ENCODE measurements around the gene BTBD1. TPM values are rescaled to one million over a fixed set of nuclear protein-coding genes. Genes with fewer than 3 reads are reported as not detected.
A peak's percentile ranks its signal among the peaks of the same experiment; 100 is the strongest.
"Not testable (repeated sequence)": the region's sequence is repeated elsewhere in the genome, so short reads cannot be mapped to it uniquely, and the experiment has no call there.

BTBD1 gene
- polyA plus RNA-seq, 1 donor from 2014 or later = 49.7 TPM

- peaks cover 0 to 17% (median 9%) of the 10 kb centered on the region in 3 donors for H3K4me1 Mint-ChIP-seq
- H3K36me3 Mint-ChIP-seq = no peaks in the 10 kb centered on the region
- H3K27ac Mint-ChIP-seq = peak within 1 kb of the TSS in 1 of 3 donors; percentile 28
- H3K9me3 Mint-ChIP-seq = peaks cover 0 to 2% (median 0%) of the 10 kb centered on the region in 3 donors
- H3K27me3 Mint-ChIP-seq = peaks cover 33% of the 10 kb centered on the region
- peak within 1 kb of the TSS; percentile 73 to 90 (median 80) for H3K4me3 Mint-ChIP-seq
Observed at GRCh38 chr15:83106994-83107840, 40.2 kb upstream of the BTBD1 start, which contains the start of gene TM6SF1. Gene TM6SF1 (plus strand): TSS chr15:83107645. CDS start chr15:83107681, 36 bp downstream.

DNA sequence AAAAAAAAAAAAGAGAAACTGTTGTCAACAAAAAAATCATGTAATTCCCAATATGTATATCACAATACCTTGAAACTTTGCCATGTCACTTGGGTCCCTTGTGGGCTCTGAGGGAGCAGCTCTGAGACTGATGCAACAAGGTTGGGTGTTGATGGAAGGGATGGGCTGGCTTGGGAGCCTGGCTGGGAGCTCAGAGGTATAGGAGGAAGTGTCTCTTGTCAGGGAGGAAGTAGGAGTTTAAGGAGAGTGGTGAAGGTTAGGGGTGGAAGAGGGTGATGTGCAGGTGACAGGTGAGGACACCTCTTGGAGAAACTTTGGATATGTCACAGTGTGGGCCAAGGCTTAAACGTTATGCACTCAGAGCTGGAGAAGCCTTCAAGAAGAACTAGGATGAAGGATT is 38.4 kb upstream of the BTBD1 start:
- Mint-ChIP-seq H3K4me3 (peak overlapping the region in 2 of 4 donors; percentile 9 to 51), H3K9me3 (peaks cover 0 to 2% (median 0%) of the 10 kb centered on the region in 3 donors), H3K36me3 (peaks cover 1% of the 10 kb centered on the region), H3K27me3 (peaks cover 36% of the 10 kb centered on the region), H3K4me1 (peaks cover 5 to 17% (median 9%) of the 10 kb centered on the region in 3 donors), H3K27ac (no peak overlapping the region)

DNA sequence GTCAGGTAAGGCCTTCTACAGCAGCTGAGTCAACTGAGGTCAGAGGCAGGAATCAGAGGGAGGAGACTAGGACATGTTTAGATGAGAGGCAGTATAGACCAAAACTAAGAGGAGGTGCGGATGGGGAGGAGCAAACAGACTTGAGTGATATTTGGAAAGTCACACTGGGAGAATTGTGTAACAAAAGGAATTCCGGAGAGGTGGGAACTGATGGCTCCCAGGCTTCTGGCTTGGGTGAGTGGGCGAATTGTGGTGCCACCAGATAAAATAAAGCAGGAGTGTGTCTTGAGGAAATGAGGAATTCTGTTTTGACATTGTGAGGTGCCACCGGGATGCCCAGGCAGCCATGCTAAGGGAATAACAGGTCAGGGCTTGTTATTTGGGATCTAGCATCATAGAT is 37.1 kb upstream of the BTBD1 start:
- peaks cover 0 to 3% (median 0%) of the 10 kb centered on the region in 3 donors for H3K9me3 Mint-ChIP-seq
- peaks cover 1% of the 10 kb centered on the region for H3K36me3 Mint-ChIP-seq
- H3K27me3 Mint-ChIP-seq = peaks cover 36% of the 10 kb centered on the region
- peak overlapping the region in 1 of 4 donors; percentile 33 for H3K4me3 Mint-ChIP-seq
- no peak overlapping the region for H3K27ac Mint-ChIP-seq
- peaks cover 5 to 14% (median 5%) of the 10 kb centered on the region in 3 donors for H3K4me1 Mint-ChIP-seq

DNA sequence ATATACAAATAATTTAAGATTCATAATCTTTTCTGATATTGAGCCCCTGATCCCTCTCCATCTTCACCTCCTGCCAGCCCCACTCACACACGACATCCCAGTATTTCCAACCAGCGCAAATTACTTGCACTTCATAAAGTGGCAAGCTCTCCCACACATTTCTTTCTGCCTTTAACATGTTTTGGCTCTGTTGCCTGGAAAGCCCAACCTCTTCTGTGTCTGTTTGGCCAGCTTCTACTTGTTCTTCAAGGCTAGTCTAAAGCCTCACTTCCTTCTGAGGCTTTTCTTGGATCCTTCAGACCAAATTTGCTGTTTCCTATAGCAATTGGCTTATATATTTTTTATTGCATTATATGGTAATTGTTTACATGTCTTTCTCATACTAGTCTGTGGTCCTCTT is 35.3 kb upstream of the BTBD1 start:
- Mint-ChIP-seq H3K9me3 (peaks cover 0 to 4% (median 0%) of the 10 kb centered on the region in 3 donors), H3K4me1 (peaks cover 0 to 5% (median 2%) of the 10 kb centered on the region in 3 donors), H3K4me3 (no peak overlapping the region), H3K27ac (no peak overlapping the region), H3K36me3 (peaks cover 3% of the 10 kb centered on the region), H3K27me3 (peaks cover 25% of the 10 kb centered on the region)

DNA sequence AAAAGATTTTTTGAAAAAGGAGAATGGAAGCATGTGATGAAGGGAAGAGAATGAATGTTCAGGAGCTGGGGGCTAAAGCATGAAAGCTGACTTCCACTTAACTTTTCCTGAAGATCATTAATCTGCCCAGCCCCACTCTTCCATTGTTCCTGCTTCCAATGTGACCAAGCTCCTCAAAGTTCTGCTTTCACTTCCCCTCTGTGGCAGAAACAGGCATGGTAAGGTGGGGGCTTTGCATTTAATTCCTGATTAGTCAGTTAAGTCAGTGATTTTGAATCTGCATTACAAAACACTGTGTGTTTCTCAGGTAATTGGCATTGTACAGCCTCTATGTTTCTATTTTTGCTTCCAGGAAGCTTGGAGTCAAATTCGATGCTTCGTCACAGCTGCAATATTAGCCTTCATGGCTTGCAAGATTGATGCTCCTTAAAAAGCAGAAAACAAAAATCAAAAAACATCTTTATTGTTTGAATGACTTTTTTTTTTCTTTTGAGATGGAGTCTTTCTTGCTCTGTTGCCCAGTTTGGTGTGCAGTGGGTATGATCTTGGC is 33.1 kb upstream of the BTBD1 start:
- Mint-ChIP-seq H3K27ac (no peak overlapping the region), H3K4me1 (peaks cover 0 to 5% (median 0%) of the 10 kb centered on the region in 3 donors), H3K36me3 (peaks cover 3% of the 10 kb centered on the region), H3K4me3 (no peak overlapping the region), H3K27me3 (peaks cover 17% of the 10 kb centered on the region), H3K9me3 (peaks cover 4 to 6% (median 4%) of the 10 kb centered on the region in 3 donors)

- Mint-ChIP-seq H3K36me3 (peaks cover 3% of the 10 kb centered on the region), H3K4me3 (no peak overlapping the region), H3K9me3 (peaks cover 4 to 6% (median 4%) of the 10 kb centered on the region in 3 donors), H3K27me3 (peaks cover 12% of the 10 kb centered on the region), H3K4me1 (peaks cover 0 to 5% (median 0%) of the 10 kb centered on the region in 3 donors), H3K27ac (peak overlapping the region in 1 of 3 donors; percentile 47)
Observed at GRCh38 chr15:83099290-83099689, 32.2 kb upstream of the BTBD1 start.

DNA sequence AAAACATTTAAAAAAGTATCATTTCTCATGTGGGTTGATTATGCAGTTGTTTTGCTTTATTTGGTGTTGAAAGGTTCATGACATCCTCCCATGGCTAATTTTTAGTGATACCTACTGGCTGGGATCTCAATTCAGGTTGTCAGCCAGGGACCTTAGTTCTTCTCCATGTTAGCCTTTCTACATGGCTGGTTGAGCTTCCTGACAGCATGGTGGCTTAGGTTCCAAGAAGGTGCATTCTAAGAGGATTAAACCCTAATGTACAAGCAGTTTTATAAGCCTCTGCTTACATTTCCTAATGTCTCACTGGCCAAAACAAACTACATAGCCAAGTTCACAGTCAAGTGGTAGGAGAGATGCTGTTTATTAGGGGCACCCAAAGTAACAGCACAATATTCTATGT is 31.0 kb upstream of the BTBD1 start:
- Mint-ChIP-seq H3K27ac (no peak overlapping the region), H3K36me3 (peaks cover 3% of the 10 kb centered on the region), H3K27me3 (peaks cover 7% of the 10 kb centered on the region), H3K4me1 (peaks cover 0 to 5% (median 0%) of the 10 kb centered on the region in 3 donors), H3K4me3 (no peak overlapping the region), H3K9me3 (peaks cover 4 to 6% (median 4%) of the 10 kb centered on the region in 3 donors)

DNA sequence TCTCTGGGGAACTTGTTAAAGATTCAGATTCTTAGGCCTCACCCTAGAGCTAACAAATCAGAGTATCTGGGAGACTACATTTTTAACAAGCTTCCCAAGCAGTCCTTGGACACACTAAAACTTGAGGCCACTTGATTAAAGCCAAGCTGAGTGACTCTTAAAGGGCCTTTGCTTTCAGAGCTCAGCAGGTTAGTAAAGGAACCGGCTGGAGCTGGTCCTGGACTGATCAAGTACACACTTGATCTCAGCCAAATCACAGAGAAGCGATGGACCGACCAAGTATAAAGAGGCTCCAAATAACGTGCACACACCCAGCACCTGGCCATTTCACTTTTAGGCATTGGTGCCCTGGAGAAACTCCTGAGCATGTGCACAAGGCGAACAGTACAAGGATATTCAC is 27.5 kb upstream of the BTBD1 start:
- H3K4me1 Mint-ChIP-seq = peaks cover 6 to 7% (median 6%) of the 10 kb centered on the region in 3 donors
- H3K27ac Mint-ChIP-seq = no peak overlapping the region
- H3K36me3 Mint-ChIP-seq = peaks cover 3% of the 10 kb centered on the region
- H3K27me3 Mint-ChIP-seq = peaks cover 1% of the 10 kb centered on the region
- H3K4me3 Mint-ChIP-seq = no peak overlapping the region
- peaks cover 3 to 6% (median 4%) of the 10 kb centered on the region in 3 donors for H3K9me3 Mint-ChIP-seq

DNA sequence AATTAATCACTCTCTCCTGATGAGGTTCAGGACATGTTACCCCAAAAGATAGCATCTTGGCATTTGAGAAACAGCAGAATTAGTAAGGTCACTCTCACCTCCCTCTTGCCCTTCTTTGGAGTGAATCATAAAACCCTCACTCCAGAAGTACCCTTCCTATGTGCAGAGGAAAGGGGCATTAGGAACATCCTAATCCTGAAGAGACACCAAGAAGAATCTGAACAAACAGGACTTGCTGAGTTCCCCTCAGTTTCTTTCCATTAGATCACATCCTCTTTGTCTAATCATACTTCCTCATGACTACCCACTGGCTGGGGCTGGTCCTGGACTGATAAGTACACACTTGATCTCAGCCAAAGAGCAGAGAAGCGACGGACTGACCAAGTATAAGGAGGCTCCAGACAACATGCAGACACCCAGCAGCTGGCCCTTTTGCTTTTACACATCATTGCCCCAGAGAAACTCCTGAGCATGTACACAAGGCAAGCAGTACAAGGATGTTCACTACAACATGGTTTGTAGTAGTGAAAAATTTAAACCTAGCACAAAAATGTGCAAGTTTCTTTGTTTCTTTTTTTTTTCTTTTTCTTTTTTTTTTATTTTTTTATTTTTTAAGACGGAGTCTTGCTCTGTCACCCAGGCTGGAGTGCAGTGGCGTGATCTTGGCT is 25.4 kb upstream of the BTBD1 start:
- Mint-ChIP-seq H3K27ac (peak overlapping the region in 2 of 3 donors; percentile 19 to 82), H3K27me3 (peaks cover 8% of the 10 kb centered on the region), H3K4me3 (peak overlapping the region in 1 of 4 donors; percentile 88), H3K4me1 (peaks cover 6 to 7% (median 6%) of the 10 kb centered on the region in 3 donors), H3K9me3 (peaks cover 0 to 6% (median 6%) of the 10 kb centered on the region in 3 donors), H3K36me3 (peaks cover 2% of the 10 kb centered on the region)

- H3K27me3 Mint-ChIP-seq, H3K4me1 Mint-ChIP-seq, H3K9me3 Mint-ChIP-seq, H3K36me3 Mint-ChIP-seq, H3K4me3 Mint-ChIP-seq: not testable (repeated sequence)
- H3K27ac Mint-ChIP-seq = peak overlapping the region in 2 of 3 donors; percentile 19 to 69
Observed at GRCh38 chr15:83091965-83092308, 24.9 kb upstream of the BTBD1 start.

- Mint-ChIP-seq H3K9me3 (peaks cover 0 to 3% (median 0%) of the 10 kb centered on the region in 3 donors), H3K27ac (no peak overlapping the region), H3K4me1 (peaks cover 6 to 7% (median 6%) of the 10 kb centered on the region in 3 donors), H3K36me3 (peaks cover 2% of the 10 kb centered on the region), H3K27me3 (peaks cover 8% of the 10 kb centered on the region), H3K4me3 (no peak overlapping the region)
Observed at GRCh38 chr15:83090465-83090864, 23.4 kb upstream of the BTBD1 start.

DNA sequence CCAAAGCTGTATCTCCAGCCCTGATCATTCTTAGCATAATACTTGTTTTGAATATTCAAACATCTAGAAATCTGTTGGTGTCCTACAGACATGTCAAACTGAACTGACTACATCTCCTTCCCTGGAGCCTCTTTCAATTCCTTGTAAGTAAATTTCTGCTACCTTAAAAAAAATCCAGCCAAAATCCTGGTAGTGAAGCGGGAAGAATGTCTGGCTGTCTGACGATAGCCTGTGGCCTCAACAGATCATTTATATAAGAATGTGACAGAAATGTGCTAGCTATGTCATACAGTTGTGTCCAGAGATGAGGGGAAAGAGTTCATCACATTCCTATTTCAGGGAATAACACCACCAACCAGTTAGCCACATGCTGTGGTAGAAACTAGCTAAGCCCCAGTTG is 21.8 kb upstream of the BTBD1 start:
- Mint-ChIP-seq H3K27me3 (peaks cover 13% of the 10 kb centered on the region), H3K4me1 (peaks cover 6 to 7% (median 6%) of the 10 kb centered on the region in 3 donors), H3K27ac (peak overlapping the region in 1 of 3 donors; percentile 5), H3K36me3 (peaks cover 2% of the 10 kb centered on the region), H3K9me3 (peaks cover 0 to 3% (median 0%) of the 10 kb centered on the region in 3 donors), H3K4me3 (no peak overlapping the region)

- Mint-ChIP-seq H3K27ac (no peak overlapping the region), H3K36me3 (peaks cover 2% of the 10 kb centered on the region), H3K9me3 (peaks cover 0 to 3% (median 0%) of the 10 kb centered on the region in 3 donors), H3K27me3 (peaks cover 15% of the 10 kb centered on the region), H3K4me1 (peaks cover 6% of the 10 kb centered on the region in 3 donors), H3K4me3 (no peak overlapping the region)
Observed at GRCh38 chr15:83087576-83087975, 20.5 kb upstream of the BTBD1 start.

DNA sequence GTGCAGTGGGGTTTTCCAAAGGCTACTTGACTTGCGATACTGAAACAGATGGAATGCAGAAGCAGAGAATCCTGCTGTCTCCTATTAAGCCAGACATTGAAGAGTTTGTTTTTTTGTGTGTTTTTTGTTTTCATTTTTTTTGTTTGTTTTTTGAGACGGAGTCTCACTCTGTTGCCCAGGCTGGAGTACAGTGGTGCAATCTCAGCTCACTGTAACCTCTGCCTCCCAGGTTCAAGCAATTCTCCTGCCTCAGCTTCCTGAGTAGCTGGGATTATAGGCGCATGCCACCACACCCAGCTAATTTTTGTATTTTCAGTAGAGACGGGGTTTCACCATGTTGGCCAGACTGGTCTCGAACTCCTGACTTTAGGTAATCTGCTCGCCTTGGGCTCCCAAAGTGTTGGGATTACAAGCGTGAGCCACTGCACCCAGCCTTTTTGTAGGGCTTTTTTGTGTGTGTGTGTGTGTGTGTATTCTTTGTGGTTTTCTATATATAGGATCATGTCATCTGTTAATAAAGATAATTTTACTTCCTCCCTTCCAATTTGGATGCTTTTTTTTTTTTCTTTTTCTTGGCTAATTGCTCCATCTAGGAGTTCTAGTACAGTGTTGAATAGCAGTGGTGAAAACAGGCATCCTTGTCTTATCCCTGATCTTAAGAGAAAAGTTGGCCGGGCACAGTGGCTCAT is 19.0 kb upstream of the BTBD1 start:
- peaks cover 16% of the 10 kb centered on the region for H3K27me3 Mint-ChIP-seq
- H3K4me1 Mint-ChIP-seq, H3K4me3 Mint-ChIP-seq: not testable (repeated sequence)

More for the DNA sequence above, 19.0 kb upstream of the BTBD1 start:
- H3K27ac Mint-ChIP-seq, H3K36me3 Mint-ChIP-seq, H3K9me3 Mint-ChIP-seq: not testable (repeated sequence)

Measured in IgD-negative memory B cell (primary cell).